Ishikawa (cell line): Measurements from ENCODE around the gene DNAJB12.

Experiments
- CEBPB ChIP-seq: IDR thresholded peaks from 2 replicates; pipeline ENCODE4 v1.6.1; 2012
- CREB1 ChIP-seq: IDR thresholded peaks from 2 replicates; pipeline ENCODE4 v1.6.1; 2012; ENCODE audit warnings: low read depth
- EGR1 ChIP-seq: IDR thresholded peaks from 2 replicates; pipeline ENCODE4 v1.6.1; 2012
- EP300 ChIP-seq: IDR thresholded peaks from 2 replicates; pipeline ENCODE4 v1.6.1; 2012; ENCODE audit warnings: borderline replicate concordance
- TAF1 ChIP-seq: IDR thresholded peaks from 2 replicates; pipeline ENCODE4 v1.6.1; 2012; ENCODE audit warnings: low read depth, mild to moderate bottlenecking
- TCF12 ChIP-seq: IDR thresholded peaks from 2 replicates; pipeline ENCODE4 v1.6.1; 2012; ENCODE audit warnings: low read depth
- YY1 ChIP-seq: IDR thresholded peaks from 2 replicates; pipeline ENCODE4 v1.6.1; 2012; ENCODE audit warnings: low read depth
- ZBTB7A ChIP-seq: IDR thresholded peaks from 2 replicates; pipeline ENCODE4 v1.6.1; 2012; ENCODE audit warnings: low read depth
- TF ChIP-seq, protein P1 (sequence below): IDR thresholded peaks from 2 replicates; pipeline ENCODE4 v1.6.1; 2012
- TF ChIP-seq, protein P2 (sequence below): IDR thresholded peaks from 2 replicates; pipeline ENCODE4 v1.6.1; 2012; ENCODE audit warnings: low read depth, mild to moderate bottlenecking

DNA sequence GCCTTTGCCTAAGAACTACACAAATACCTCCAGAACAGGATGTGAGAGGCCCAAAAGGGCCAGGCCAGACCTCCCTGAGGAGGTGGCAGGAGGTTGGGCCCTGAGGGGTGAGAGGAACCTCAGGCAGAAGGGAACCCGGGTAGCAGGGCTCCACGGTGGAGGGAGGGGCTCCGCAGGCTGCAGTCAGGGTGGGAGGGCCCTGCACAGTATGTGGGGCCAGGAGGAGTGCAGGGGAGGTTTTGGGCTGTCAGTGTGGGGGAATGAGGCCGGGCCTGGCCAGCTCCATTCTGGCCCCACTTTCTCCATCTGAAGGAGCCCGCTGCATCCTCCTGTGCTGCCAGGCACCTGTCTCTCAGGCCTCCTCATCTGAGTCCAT is 25.9 kb downstream of the DNAJB12 start:
- TF ChIP-seq, protein P1, sequence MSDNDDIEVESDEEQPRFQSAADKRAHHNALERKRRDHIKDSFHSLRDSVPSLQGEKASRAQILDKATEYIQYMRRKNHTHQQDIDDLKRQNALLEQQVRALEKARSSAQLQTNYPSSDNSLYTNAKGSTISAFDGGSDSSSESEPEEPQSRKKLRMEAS, result no peak
- TF ChIP-seq TCF12, result no peak
- TF ChIP-seq EP300, result no peak
- TF ChIP-seq CEBPB, result no peak
- TF ChIP-seq, protein P2, sequence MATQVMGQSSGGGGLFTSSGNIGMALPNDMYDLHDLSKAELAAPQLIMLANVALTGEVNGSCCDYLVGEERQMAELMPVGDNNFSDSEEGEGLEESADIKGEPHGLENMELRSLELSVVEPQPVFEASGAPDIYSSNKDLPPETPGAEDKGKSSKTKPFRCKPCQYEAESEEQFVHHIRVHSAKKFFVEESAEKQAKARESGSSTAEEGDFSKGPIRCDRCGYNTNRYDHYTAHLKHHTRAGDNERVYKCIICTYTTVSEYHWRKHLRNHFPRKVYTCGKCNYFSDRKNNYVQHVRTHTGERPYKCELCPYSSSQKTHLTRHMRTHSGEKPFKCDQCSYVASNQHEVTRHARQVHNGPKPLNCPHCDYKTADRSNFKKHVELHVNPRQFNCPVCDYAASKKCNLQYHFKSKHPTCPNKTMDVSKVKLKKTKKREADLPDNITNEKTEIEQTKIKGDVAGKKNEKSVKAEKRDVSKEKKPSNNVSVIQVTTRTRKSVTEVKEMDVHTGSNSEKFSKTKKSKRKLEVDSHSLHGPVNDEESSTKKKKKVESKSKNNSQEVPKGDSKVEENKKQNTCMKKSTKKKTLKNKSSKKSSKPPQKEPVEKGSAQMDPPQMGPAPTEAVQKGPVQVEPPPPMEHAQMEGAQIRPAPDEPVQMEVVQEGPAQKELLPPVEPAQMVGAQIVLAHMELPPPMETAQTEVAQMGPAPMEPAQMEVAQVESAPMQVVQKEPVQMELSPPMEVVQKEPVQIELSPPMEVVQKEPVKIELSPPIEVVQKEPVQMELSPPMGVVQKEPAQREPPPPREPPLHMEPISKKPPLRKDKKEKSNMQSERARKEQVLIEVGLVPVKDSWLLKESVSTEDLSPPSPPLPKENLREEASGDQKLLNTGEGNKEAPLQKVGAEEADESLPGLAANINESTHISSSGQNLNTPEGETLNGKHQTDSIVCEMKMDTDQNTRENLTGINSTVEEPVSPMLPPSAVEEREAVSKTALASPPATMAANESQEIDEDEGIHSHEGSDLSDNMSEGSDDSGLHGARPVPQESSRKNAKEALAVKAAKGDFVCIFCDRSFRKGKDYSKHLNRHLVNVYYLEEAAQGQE, result no peak
- no peak for TF ChIP-seq EGR1
- no peak for TF ChIP-seq TAF1
- TF ChIP-seq CREB1, result no peak
- no peak for TF ChIP-seq ZBTB7A
- TF ChIP-seq YY1, result no peak
